GM19238 (cell line): Measurements from ENCODE around the gene PRR5L.
"Not testable (repeated sequence)": the region's sequence is repeated elsewhere in the genome, so short reads cannot be mapped to it uniquely, and the experiment has no call there.

Experiments
- DNase-seq: peaks from one replicate; pipeline ENCODE4 v3.0.0; 2011; ENCODE audit warnings: low spot score; ENCODE audit not compliant: insufficient read length

Gene PRR5L

GRCh38 chr11:36458129-36458915, 162.2 kb downstream of the PRR5L start:
- no peak for DNase-seq

GRCh38 chr11:36459046-36459445, 163.0 kb downstream of the PRR5L start:
- no peak for DNase-seq

GRCh38 chr11:36460220-36460619, 164.1 kb downstream of the PRR5L start:
- DNase-seq, result no peak

GRCh38 chr11:36462321-36462720, 166.2 kb downstream of the PRR5L start:
- no peak for DNase-seq

- DNase-seq, result no peak
These were observed 167.7 kb downstream of the PRR5L start for GRCh38 chr11:36463781-36464180.

- no peak for DNase-seq
These were observed 168.6 kb downstream of the PRR5L start for GRCh38 chr11:36464720-36465119.

- no peak for DNase-seq
These were observed 169.5 kb downstream of the PRR5L start for GRCh38 chr11:36465449-36466163.

- no peak for DNase-seq
These were observed 170.9 kb downstream of the PRR5L start for GRCh38 chr11:36467012-36467411.

GRCh38 chr11:36467916-36468315, 171.8 kb downstream of the PRR5L start:
- DNase-seq, result no peak

GRCh38 chr11:36469063-36469462, 173.0 kb downstream of the PRR5L start:
- no peak for DNase-seq

GRCh38 chr11:36469881-36470802, 174.1 kb downstream of the PRR5L start:
- no peak for DNase-seq

GRCh38 chr11:36471577-36471976, 175.5 kb downstream of the PRR5L start:
- no peak for DNase-seq

- no peak for DNase-seq
These were observed 179.1 kb downstream of the PRR5L start for GRCh38 chr11:36475192-36475591.

- DNase-seq, result no peak
These were observed 182.7 kb downstream of the PRR5L start for GRCh38 chr11:36478700-36479329.

GRCh38 chr11:36480833-36481232, 184.7 kb downstream of the PRR5L start:
- no peak for DNase-seq

- not testable (repeated sequence) for DNase-seq
These were observed 187.0 kb downstream of the PRR5L start for GRCh38 chr11:36483042-36483441.

- DNase-seq, result no peak
These were observed 189.4 kb downstream of the PRR5L start for GRCh38 chr11:36485298-36486002.

- DNase-seq, result no peak
These were observed 191.5 kb downstream of the PRR5L start for GRCh38 chr11:36487619-36488018.

- no peak for DNase-seq
These were observed 192.0 kb downstream of the PRR5L start for GRCh38 chr11:36488096-36488495.

GRCh38 chr11:36490026-36490806, 194.1 kb downstream of the PRR5L start:
- no peak for DNase-seq
